Stimulated activated naive CD8-positive, alpha-beta T cell treated with anti-CD3 and anti-CD28 coated beads, Interleukin-15, Interleukin-2, amounts not matched to agents 100 U/mL and 50 U/mL, for 24 hours (primary cell): Measurements from ENCODE around the gene KCNJ2.

Experiments
- ATAC-seq: fragments of 150-1000 bp; cut with Tn5 transposase; one replicate; pipeline ENCODE4 v1.10.0; 2021
- DNase-seq: peaks from one replicate; pipeline ENCODE4 v3.0.0; 2021

Gene KCNJ2

GRCh38 chr17:70205401-70205800 is 36.1 kb downstream of the KCNJ2 start:
- no peak for ATAC-seq
- DNase-seq, result no peak

DNA sequence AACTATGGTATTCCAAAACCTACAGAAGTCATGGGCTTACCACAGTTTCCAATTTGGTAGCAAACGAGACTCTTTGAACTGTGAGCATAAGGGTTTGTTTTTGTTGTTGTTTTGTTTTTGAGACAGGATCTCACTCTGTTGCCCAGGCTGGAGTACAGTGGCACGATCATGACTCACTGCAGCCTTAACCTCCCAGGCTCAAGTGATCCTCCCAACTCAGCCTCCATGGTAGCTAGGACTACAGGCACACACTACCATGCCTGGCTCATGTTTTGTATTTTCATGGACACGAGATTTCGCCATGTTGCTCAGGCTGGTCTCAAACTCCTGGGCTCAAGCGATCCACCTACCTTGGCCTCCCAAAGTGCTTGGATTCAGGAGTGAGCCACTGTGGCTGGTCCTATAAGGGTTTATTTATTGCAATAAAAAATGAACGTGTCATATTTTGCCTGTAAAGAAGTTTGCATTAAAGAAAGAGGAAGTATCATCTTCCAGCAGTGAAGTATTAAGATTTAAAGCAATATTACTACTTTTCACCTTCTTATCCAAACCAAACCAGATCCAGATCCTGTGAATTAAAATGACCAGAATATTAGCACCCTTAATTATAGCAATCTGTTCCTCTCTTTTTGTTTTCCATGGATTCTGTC is 37.2 kb downstream of the KCNJ2 start:
- ATAC-seq (no peak), DNase-seq (no peak)

- no peak for DNase-seq
- no peak for ATAC-seq
These were observed 37.9 kb downstream of the KCNJ2 start for GRCh38 chr17:70207184-70207583.

GRCh38 chr17:70208080-70208794 is 38.9 kb downstream of the KCNJ2 start:
- DNase-seq (no peak), ATAC-seq (no peak)

DNA sequence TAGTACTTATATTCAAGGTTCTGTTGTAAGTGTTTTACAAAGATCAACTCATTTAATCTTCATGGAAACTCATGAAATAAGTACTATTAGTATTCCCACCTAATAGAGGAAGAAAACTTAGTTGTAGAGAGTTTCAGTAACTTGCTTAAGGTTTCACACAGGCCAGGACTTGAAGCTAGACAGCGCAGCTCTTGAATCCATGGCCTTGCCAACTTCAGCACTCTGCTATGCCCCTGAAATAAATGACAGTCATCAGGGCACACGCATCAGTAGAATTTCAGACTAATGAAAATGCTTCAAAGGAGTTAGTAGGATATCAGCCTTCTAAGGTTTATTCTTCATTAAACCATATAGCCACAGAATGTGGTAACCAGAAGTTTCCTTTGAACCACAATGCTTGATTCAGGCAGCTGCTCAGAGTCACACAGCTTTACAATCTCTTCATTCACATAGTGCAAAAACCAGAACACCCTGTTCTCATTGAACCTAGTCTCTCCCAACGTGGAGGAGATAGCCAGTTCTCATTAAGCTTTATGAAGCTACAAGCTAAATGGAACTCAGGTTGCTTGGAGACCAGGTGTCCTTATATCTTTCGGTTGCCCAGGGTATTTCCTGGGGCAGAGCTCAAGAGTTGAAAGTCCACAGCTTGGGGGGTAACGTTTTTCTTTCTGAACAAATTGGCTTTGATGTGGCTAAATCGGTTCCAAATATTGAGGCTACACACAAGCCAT is 39.7 kb downstream of the KCNJ2 start:
- DNase-seq, result no peak
- no peak for ATAC-seq

DNA sequence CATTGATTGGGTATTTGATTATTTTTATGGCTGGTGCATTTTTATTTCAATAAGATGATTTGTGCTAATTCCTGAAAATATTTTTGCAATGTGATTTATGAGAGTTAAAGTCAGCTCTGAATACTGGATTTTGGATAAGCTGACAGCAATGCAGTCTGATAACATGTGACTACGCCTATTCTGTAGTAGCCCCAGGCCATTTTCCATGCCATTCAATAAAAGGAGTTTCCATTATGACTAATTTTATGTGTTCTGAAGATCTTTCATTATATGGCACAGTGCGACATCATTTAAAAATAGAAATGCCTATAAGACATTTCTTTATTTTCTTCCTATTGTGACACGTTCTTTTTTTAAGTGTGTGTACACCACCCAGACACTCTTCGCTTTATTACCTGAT is 46.3 kb downstream of the KCNJ2 start:
- DNase-seq, result no peak

GRCh38 chr17:70217571-70217970 is 48.2 kb downstream of the KCNJ2 start:
- DNase-seq, result no peak
- no peak for ATAC-seq

More for the DNA sequence above, 46.3 kb downstream of the KCNJ2 start:
- ATAC-seq, result no peak

- DNase-seq (no peak), ATAC-seq (no peak)
These were observed 55.9 kb downstream of the KCNJ2 start for GRCh38 chr17:70225276-70225675.
